ENCODE results near the gene LFNG. TPM values are rescaled to one million over a fixed set of nuclear protein-coding genes. Genes with fewer than 3 reads are reported as not detected.
A peak's percentile ranks its signal among the peaks of the same experiment; 100 is the strongest.

The LFNG gene
- total RNA-seq, 1 experiment from 2014 or later, result 21.3 TPM

DNA sequence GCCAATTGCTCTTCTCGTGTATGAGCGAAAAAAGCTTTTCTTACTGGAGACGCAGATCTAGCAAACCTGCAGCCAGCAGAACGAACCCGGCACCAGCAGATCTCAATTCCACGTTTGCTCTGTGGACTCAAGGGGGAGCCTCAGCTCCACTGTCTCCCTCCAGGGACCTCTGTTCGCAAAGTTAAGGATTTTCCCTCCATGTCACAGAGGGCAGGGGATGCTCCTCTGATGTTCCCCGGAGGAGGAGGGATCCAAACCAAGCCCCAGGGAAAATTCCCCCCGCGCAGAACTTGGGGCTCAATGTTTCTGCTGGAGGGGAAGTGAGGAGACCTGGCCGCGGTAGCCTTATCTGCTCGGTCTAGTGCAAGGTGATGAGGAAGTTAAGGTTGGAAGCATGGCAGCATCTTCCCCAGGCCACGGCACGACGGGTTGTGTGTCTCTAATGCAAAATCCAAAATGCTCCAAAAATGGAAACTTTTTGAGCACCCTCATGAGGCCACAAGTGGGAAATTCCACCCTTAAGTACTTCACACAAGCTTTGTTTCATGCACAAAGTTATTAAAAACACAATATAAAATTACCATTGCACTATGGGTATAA lies 48.2 kb downstream of the LFNG start:
- no peaks in the 10 kb centered on the region for H3K27me3 ChIP-seq (ENCODE audit: insufficient read depth, low read depth)
- DNase-seq, result no peak
- H3K27ac ChIP-seq, result no peak overlapping the region
- no peaks in the 10 kb centered on the region for H3K36me3 ChIP-seq (ENCODE audit: low read depth)
- POLR2A ChIA-PET (ENCODE audit: unreplicated experiment), result no interaction called here
- H3K9me2 ChIP-seq (ENCODE audit: insufficient read depth), result no peaks in the 10 kb centered on the region
- TF ChIP-seq, protein P1, sequence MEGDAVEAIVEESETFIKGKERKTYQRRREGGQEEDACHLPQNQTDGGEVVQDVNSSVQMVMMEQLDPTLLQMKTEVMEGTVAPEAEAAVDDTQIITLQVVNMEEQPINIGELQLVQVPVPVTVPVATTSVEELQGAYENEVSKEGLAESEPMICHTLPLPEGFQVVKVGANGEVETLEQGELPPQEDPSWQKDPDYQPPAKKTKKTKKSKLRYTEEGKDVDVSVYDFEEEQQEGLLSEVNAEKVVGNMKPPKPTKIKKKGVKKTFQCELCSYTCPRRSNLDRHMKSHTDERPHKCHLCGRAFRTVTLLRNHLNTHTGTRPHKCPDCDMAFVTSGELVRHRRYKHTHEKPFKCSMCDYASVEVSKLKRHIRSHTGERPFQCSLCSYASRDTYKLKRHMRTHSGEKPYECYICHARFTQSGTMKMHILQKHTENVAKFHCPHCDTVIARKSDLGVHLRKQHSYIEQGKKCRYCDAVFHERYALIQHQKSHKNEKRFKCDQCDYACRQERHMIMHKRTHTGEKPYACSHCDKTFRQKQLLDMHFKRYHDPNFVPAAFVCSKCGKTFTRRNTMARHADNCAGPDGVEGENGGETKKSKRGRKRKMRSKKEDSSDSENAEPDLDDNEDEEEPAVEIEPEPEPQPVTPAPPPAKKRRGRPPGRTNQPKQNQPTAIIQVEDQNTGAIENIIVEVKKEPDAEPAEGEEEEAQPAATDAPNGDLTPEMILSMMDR (conservative IDR thresholded peaks at IDR 0.05), result peak; percentile 46
- TF ChIP-seq EZH2 (IDR thresholded peaks at IDR 0.05; ENCODE audit: low read depth), result no peak
- no peaks in the 10 kb centered on the region for H3K4me1 ChIP-seq (replicated peaks; ENCODE audit: insufficient read depth)
- BruUV-seq (replicated peaks), result no TSS peak
- H3K79me2 ChIP-seq (ENCODE audit: low read depth), result 0 out of 2 replicates have a peak, but pooled peaks cover 11% of the 10 kb centered on the region
- H3K4me2 ChIP-seq, result no peak overlapping the region
- intact Hi-C loops (cut with micrococcal nuclease; ENCODE audit: unreplicated experiment), result no loop called here
- no peaks in the 10 kb centered on the region for H3K9me3 ChIP-seq (ENCODE audit: insufficient read depth, low read depth)
- no peak overlapping the region for H3K4me3 ChIP-seq
- peaks cover 9% of the 10 kb centered on the region; the same call in 1 of the 2 replicates for H3F3A ChIP-seq (ENCODE audit: insufficient read depth, low read depth)
- H4K20me1 ChIP-seq (ENCODE audit: insufficient read depth), result 0 out of 2 replicates have a peak, but pooled peaks cover 11% of the 10 kb centered on the region
- CTCF ChIA-PET, result no interaction called here
- no peak overlapping the region for H2AFZ ChIP-seq

DNA sequence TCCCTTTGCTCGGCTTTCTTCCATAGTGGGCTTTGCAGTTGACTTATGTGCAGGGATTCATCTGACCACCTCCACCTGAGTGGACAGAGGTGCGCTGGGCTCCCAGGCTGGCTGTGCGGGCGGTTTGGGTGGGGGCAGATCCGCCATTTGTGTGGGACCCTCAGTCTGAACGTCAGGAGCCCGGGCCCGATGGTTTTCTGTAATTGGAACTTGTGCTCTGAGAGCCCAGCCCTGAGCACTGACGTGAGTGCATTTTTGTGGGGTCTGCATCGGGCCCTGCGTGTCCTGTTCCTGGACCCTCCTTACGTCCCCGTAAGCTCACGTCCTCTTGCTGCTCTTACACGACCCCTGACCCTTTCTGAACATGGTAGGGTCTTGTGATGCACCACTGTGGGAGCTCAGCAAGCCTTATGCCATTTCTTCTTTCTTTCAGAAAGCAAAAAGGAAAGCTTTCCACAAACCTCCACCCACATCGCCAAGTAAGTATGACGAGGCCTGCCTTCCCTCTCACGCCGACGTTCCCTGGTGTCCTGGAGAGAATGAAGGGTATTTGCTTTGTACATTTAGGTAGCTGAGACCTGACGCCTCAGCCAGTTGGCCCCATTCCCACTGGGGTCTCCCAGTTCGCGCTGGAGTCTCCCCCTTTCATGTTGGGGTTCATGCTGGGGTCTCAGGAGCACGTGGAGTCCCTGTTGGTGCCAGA lies 49.1 kb downstream of the LFNG start:
- H3K4me2 ChIP-seq, result no peak overlapping the region
- H2AFZ ChIP-seq, result no peak overlapping the region
- no TSS peak for BruUV-seq (replicated peaks)
- CTCF ChIA-PET, result no interaction called here
- H3K4me1 ChIP-seq (replicated peaks; ENCODE audit: insufficient read depth), result no peaks in the 10 kb centered on the region
- H3K36me3 ChIP-seq (ENCODE audit: low read depth), result no peaks in the 10 kb centered on the region
- H3F3A ChIP-seq (ENCODE audit: insufficient read depth, low read depth), result 0 out of 2 replicates have a peak, but pooled peaks cover 6% of the 10 kb centered on the region
- H3K27me3 ChIP-seq (ENCODE audit: insufficient read depth, low read depth), result no peaks in the 10 kb centered on the region
- no peak overlapping the region for H3K4me3 ChIP-seq
- no peaks in the 10 kb centered on the region for H3K9me3 ChIP-seq (ENCODE audit: insufficient read depth, low read depth)
- no peak for TF ChIP-seq EZH2 (IDR thresholded peaks at IDR 0.05; ENCODE audit: low read depth)
- TF ChIP-seq, protein P1 (conservative IDR thresholded peaks at IDR 0.05), result no peak
- H3K27ac ChIP-seq, result no peak overlapping the region
- intact Hi-C loops (cut with micrococcal nuclease; ENCODE audit: unreplicated experiment), result no loop called here
- POLR2A ChIA-PET (ENCODE audit: unreplicated experiment), result interaction anchor here (0.6 kb wide), 1 partner anchor 53 kb away, joined by 6 read pairs; no protein-coding TSS in a partner anchor
- H3K9me2 ChIP-seq (ENCODE audit: insufficient read depth), result no peaks in the 10 kb centered on the region
- H4K20me1 ChIP-seq (ENCODE audit: insufficient read depth), result 0 out of 2 replicates have a peak, but pooled peaks cover 11% of the 10 kb centered on the region
- no peak for DNase-seq
- H3K79me2 ChIP-seq (ENCODE audit: low read depth), result 0 out of 2 replicates have a peak, but pooled peaks cover 11% of the 10 kb centered on the region

DNA sequence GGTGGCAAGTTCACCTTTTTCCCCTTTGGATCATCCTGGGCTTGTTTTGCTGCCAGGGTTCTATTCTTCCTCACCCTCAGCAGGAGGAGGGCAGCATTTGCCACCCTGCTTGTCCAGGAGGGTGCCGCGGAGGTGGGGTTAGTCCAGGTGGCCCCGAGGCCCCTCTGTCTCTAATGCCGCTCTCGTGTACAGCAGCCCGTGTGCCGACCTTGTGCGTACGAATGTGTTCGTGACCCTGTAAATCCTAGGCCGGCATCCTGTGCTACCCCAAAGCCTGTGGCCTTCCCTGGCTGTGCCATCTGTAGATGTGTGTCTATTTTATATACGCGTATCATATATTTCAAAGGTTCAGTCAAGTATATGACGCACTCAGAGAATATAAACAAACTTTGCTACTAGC lies 49.8 kb downstream of the LFNG start:
- Histone ChIP-seq H3K4me1 (replicated peaks; ENCODE audit: insufficient read depth) (no peaks in the 10 kb centered on the region), H3K9me2 (ENCODE audit: insufficient read depth) (no peaks in the 10 kb centered on the region), H3K27ac (no peak overlapping the region), H3K36me3 (ENCODE audit: low read depth) (no peaks in the 10 kb centered on the region), H3K4me2 (no peak overlapping the region), H3K79me2 (ENCODE audit: low read depth) (0 out of 2 replicates have a peak, but pooled peaks cover 6% of the 10 kb centered on the region), H3K9me3 (ENCODE audit: insufficient read depth, low read depth) (no peaks in the 10 kb centered on the region), H3K4me3 (no peak overlapping the region), H3K27me3 (ENCODE audit: insufficient read depth, low read depth) (no peaks in the 10 kb centered on the region), H3F3A (ENCODE audit: insufficient read depth, low read depth) (0 out of 2 replicates have a peak, but pooled peaks cover 6% of the 10 kb centered on the region), H4K20me1 (ENCODE audit: insufficient read depth) (0 out of 2 replicates have a peak, but pooled peaks cover 11% of the 10 kb centered on the region), H2AFZ (no peak overlapping the region)
- BruUV-seq (replicated peaks), result no TSS peak
- intact Hi-C loops (cut with micrococcal nuclease; ENCODE audit: unreplicated experiment), result no loop called here
- no peak for DNase-seq
- TF ChIP-seq, protein P1 (conservative IDR thresholded peaks at IDR 0.05), result no peak
- no peak for TF ChIP-seq EZH2 (IDR thresholded peaks at IDR 0.05; ENCODE audit: low read depth)
- ChIA-PET POLR2A (ENCODE audit: unreplicated experiment) (no interaction called here), CTCF (no interaction called here)
